Hematopoietic multipotent progenitor cell treated with erythropoietin and hydrocortisone succinate and interleukin-3 and kit ligand, for 17 days (in vitro differentiated cells): Measurements from ENCODE around the gene OTULIN.

Experiments used
- DNase-seq: peaks from one replicate; pipeline ENCODE4 v3.0.0-alpha.2; 2015; ENCODE audit warnings: low spot score

Gene OTULIN

GRCh38 chr5:14668181-14668591 is 3.7 kb downstream of the OTULIN start:
- DNase-seq = no peak

DNA sequence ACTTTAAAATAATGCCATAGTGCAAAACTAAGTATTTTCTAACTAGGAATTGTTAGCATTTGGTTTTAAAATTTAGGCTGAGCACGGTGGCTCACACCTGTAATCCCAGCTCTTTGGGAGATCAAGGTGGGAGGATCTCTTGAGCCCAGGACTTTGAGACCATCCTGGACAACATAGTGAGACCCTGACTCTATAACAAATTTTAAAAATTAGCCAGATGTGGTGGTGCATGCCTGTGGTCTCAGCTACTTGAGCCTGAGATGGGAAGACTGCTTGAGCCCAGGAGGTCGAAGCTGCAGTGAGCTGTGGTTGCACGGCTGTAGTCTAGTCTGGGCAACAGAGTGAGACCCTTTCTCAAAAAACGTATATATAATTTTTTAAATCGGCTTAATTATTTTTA is 4.9 kb downstream of the OTULIN start:
- DNase-seq = no peak

GRCh38 chr5:14669975-14670374 is 5.5 kb downstream of the OTULIN start:
- no peak for DNase-seq

- DNase-seq = peak; percentile 61
Observed at GRCh38 chr5:14671414-14671813, 6.9 kb downstream of the OTULIN start.

DNA sequence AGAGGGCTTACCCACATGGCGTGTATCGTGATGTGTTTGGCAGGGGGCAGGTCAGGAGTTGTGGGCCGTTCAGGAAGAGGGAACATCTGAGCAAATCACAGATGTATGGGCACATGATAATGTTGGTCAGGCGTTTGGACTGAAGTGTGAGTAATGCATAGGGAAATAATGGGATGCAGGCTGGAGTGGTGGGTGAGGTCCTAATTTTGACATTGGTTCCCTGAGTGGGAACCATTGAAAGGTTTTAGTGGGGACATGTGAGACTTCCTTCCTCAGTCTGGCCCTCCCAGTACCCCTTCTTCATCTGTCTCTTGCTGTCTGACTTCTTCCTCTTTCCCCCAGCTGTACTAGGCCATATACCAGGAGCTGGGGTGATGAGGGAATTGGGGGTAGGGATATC is 7.6 kb downstream of the OTULIN start:
- DNase-seq = no peak

- DNase-seq = no peak
Observed at GRCh38 chr5:14672484-14673394, 8.2 kb downstream of the OTULIN start.

DNA sequence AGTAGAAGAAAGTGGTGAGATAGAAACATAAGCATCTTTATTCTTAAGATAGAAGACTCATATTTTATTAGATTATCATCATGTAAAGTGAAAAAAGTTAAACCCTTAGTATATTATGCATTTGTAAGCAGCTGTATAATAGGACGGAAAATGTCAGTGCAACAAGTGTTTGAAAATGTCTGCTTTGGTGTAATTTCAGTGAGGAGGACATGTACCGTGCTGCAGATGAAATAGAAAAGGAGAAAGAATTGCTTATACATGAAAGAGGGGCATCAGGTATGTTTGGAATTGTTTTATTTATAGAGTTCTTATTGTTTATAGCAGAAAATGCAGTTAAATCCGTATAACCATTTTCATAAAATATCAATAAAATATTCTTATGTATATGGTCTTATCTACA is 8.9 kb downstream of the OTULIN start:
- no peak for DNase-seq

DNA sequence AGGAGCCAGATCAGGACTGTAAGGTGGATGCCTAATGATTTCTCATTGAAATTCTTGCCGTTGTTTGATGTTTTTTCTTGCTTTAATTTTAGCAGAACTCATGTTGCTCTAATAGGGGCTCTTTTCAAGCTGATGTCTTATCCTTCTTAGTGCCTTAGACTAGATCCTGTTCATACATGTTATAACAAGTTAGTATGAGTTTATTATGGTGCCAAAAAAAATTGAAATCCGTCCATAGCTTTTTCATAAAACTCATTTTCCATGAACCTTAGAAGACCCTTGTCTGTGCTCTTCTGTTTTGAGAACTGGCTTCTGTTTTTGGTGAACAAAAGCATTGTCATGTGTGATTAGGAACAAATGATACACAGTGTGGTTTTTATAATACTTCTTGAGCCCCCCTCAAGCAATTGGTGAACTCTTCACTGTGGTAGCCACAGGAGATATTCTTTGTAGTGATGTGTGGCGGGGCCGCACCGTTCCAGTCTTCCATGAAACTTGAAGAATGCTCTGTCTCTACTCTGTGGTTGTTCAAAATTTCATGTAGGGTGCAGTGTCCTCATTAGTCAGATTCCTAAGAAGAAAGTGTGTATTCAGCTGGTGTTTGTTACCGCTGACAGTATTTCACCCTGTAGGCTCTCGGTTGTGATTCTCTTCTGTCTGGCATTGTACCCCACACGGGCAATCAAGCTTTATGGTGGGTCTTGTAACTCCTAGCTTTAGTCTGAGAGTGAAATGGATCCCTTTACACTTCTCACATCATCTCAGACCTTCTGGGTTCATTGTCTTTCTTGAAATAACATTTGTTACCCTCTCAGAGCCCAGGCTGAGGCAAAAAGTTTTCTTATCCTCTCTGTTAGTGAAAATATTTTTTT is 10.7 kb downstream of the OTULIN start:
- no peak for DNase-seq

GRCh38 chr5:14675865-14676300 is 11.4 kb downstream of the OTULIN start:
- no peak for DNase-seq

DNA sequence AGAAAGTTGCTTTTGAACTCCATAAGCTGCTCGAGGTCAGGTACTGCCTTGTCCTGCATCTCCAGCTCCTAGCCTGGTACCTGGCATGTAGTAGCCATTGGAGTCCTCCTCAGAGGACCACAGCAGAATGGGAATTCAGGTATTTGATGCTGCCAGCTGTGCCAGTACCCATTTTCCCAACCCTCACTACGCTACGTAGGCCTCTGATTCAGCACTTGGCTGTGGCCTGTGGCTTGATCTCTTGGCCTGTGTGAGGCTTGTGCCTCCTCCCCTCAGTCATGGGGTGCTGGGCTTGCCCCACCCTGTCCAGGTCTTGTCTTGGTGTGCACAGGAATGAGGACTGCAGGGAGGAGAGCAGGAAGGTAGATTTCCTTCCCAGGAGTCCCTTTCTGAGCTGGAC is 11.8 kb downstream of the OTULIN start:
- peak; percentile 81 for DNase-seq

DNA sequence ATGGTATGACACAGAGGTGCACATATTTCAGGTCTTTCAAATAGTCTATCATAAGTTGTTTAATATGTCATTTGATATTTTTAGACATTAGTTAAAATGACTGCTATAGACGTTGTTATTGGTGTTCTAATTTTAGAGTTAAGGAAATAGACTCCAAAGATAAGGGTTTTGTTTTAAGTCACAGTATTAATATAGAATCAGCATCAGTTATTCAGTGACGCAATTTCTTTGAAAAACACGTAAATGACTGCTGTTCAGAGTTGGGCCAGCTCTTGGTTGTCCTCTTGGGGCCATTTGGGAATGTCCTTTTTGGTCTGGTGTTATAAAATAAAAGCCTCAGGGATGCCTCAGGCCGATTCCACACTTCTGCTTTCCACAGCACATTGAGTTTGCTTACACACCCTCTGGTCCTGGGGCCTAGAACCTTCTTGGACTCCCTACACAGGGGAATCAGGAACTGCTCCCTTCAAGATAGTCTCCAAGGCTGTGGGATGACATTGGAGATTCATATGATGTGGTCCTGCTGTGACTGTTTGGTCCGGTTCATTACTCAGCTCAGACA is 14.3 kb downstream of the OTULIN start:
- DNase-seq = no peak

DNA sequence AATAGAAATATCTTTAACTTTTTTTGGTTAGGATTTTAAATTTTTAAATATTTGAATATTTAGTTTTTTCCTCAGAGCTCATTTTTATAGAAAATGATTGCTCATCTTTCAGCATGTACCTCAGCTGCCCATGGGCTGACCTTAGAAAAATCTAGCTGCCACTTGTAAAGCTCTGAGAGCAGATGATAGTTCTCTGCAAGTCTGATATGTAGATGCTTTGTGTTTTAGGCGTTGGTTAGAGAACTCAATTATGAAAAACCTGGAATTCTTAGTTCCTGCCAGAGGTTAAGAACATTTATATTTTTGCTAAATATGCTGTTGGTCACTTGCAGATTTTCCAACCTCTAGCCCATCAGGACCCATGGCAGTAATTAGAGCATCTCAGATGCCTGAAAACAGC is 15.1 kb downstream of the OTULIN start:
- no peak for DNase-seq

GRCh38 chr5:14681236-14681752 is 16.8 kb downstream of the OTULIN start:
- DNase-seq = no peak

DNA sequence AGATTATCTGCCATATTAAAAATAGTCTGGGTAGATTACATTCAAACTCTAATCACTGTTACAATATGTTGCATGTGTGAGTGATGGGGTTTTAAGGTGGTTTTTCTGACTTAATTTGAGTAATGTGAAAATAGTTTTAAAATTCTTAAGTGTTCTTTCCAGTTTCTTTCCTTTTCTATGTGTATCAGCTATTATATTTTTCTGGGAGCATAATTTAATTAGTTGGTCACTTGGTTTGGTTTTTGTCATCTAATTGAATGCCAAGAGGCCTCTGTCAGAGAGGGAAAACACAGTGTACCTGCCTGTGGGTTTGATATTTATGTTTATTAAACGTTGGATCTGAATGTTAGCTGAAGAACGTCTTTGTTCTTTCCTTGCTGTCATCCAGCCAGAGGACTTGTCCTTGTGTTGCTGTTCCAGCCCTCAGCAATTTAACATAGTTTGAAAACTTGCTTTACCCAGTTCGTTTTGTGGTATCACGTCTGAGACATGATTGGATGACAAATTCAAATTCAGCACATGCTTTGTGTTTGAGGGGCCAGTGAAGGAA is 19.5 kb downstream of the OTULIN start:
- no peak for DNase-seq

DNA sequence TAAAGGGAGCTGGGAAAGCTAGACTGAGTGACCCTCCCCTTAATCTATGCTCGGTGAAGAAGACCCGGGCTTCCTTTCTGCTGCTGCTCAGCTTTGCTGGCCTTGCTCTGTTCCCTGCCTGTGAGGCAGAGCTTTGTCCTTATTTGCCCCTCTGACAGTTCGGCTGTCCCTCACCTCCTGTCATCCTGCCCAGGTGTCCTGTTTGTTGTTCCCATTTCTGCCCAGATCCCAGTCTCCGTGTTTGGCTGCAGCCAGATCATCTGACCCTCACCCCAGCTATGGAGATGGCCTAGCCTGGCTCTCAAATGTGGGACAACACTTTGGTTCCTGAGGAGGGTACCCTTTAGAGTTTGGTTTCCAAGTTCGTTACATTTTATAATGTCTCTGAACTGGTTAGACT is 20.2 kb downstream of the OTULIN start:
- no peak for DNase-seq

GRCh38 chr5:14685757-14686156 is 21.2 kb downstream of the OTULIN start:
- DNase-seq = peak; percentile 63

- no peak for DNase-seq
Observed at GRCh38 chr5:14686517-14686916, 22.0 kb downstream of the OTULIN start.

GRCh38 chr5:14687023-14687665 is 22.6 kb downstream of the OTULIN start:
- DNase-seq = no peak

DNA sequence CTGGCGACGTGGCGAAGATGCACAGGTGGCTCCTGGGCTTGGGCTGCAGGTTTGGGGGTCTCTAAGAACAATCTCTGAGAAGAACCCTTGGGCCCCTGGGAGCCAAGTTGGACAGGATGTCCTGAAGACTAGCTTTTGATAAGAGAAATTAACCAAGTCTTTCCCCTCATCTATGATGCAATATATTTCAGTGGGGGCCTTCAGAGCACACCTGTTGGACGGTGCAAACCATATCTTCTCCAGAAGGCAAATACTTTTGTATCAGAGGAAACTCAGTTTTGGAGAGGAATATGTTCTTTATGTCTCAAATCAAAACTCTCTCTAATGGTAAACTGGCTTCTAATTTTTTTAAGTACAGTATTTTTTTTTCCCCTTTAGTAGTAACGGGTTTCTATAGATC is 28.6 kb downstream of the OTULIN start:
- DNase-seq = no peak

DNA sequence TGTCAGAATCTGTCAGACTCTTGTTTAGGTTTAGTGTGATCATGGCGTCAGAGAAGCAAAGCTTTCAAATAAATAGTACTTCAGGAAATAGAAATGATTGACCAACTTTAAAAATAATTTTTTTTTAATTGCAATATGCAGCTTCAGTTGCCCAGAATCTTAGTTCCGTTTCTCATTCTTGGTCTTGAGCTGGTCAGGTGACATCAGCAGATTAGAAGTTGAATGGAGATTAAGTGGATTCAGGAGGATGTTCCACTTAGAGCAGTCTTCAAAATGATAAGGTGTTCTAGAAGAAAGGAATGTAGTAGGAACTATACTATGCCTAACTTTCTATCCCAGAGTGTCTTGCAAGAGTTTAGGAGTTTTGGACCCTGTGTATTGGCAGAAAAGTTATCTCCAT is 30.6 kb downstream of the OTULIN start:
- no peak for DNase-seq

- DNase-seq = peak; percentile 80
Observed at GRCh38 chr5:14696057-14696456, 31.5 kb downstream of the OTULIN start.

DNA sequence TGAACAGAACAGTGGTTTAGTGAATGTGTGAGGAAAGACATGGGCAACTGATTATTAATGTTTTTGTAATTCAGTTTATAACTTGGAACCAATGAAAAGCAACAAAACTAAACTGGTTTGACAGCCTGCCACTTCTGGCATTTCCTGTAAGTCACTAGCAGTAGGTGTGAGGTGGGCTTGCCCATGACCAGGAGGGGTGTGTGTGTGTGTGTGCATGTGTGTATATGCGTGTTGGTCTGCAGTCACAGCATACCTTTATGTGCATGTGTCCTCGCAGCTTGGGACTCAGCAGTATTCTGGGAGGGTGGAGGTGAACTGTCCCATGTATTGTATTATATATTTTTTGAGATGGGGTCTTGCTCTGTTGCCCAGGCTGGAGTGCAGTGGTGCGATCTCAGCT is 32.3 kb downstream of the OTULIN start:
- DNase-seq = no peak
